ENCODE results near the gene LATS2.

Gene LATS2

DNA sequence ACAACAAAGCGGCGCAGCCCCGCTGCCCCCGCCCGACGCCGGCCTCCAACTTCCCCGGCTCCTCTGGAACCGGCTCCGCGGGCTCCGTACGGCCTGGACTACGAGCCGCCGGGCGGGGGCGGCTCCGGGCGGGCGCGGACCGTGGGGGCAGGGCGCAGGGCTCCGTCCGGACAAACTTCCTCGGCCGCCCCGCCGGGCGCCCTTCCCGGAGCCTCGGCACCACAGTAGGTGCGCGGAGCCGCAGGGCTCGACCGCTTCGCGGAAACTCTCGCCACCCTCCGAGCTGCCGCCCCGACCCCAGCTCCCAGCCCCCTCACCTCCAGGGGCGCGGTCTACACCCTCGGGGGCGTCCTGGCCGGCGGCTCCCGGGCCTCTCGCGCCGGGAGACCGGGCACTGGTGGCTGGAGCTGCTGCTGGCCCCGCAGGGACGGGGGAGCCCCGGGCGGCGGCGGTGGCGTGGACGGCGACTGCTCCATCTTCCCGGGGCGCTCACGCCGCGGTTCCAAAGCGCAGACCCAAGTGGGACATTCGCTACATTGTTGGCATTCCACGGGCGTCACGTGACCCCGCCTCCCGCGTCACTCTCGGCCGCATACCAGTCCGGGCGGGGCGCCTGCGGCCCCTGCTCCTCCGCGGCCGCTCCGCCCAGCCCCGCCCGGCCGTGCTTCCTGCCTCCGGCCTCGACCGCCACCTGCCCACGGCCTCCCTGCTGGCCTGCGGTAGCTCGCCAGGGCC, at the start of gene LATS2:
TSS of gene LATS2 (minus strand) at position 558 of the 735 bp plus-strand sequence. CDS start 15,560 bp downstream, outside the sequence.
- DNase-seq (ENCODE audit: low read depth in 1 of 2, low spot score in 1 of 2) = no peak

DNA sequence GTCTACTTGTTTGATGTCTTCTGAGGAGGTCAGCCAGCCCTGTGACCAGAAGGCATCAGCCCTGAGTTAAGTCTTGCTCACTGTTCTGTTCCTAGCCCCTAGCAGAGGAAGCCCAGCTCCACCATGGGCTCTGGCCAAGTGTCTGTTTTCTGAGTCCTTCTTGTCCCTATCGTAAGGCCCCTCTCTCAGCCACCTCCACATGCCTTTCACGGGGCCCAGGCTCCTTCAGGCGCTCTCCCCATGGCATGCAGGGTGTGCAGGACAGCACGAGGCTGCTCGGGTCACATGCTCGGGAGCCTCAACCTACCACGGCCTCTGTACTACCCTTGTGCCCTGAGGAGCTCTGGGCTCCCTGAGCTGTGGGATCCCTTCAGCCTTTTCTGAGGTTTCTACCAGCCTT, 47.8 kb upstream of the LATS2 start:
- DNase-seq (ENCODE audit: low read depth in 1 of 2, low spot score in 1 of 2) = no peak

DNA sequence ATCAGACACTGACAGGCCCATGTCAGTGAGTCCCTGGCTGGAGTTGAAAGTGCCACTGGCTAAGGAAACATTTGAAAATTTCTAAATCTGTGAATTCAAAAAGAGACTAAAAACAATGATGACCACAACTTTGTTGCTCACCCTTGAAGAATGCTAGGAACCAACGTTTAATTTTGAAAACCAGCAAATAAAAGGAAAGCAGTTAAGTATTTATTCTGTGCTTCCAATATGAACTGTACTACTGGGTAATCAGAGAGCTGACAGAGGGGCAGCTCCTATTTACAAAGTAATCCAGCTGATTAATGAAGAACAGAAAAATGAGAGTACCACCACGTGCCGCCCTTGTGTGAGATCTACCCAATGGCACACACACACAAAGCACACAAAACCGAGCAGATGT, 44.7 kb upstream of the LATS2 start:
- no peak for DNase-seq (ENCODE audit: low read depth in 1 of 2, low spot score in 1 of 2)

DNA sequence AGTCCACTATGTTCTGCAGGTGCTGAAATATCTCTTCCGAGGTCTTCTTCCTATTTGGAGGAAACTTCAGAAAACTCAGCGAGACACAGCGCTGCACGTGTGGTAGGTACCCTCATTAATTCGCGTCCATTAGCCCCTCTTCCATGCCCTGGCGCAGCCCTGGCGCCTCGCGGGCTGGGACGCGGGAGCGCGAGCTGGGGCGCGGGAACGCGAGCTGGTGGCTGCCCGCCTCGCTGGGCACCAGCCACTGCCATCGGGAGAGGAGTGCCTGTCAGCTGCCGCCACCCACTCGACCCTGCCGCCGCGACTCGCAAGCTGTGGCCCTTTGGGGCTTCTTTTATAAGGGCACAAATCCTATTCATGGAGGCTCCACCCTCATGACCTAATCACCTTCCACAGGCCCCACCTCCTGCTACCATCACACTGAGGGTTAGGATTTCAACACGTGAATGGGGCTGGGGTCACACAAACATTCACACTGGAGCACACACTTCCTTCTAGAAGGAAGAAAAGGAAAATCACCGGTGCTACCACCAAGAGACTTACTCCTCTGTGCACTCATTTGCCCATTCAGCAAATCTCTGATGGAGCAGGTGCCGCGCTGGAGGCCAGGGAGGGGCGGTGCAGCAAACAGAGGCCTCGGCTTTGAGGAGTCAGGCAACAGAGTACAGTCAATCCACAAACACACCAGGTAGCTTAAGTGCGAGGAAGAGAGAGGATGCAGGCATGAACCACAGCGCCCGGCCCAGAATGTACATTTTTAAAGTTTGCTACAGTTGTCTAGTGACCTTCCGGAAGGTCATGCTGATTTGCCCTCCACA, 43.0 kb upstream of the LATS2 start:
- no peak for DNase-seq (ENCODE audit: low read depth in 1 of 2, low spot score in 1 of 2)

DNA sequence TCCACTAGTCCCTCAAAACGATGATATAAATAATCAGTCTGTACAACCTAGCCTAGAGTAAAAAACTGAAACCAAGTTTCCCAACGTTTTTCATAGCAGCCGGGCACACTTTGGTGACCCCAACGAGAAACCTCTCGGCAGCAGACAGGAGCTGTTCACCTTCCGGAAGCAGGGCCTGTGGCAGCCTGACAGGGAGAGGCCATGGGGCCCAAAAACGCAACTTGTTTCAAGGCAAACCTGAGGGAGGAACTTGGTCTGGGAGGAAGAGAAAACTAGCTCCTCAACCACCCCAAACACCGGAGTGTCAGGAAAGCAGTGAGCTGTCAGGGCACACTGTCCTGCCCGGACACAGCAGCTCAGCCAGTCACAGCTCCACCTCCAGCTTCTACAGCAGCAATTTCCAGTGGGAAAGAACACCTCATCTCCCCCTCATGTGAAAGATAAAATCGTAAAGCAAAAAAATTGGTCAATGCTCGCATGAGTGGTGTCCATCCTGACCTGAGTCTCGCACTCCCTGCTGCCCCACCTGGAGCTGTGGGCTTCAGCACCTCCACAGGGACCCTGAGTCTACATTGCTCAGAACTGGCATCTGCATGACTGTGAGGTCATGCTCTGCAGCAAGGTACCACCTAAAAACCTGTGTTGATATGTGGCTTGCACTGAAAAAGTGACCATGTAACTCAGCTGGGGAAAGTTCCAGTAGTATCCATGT, 40.6 kb upstream of the LATS2 start:
- DNase-seq (ENCODE audit: low read depth in 1 of 2, low spot score in 1 of 2) = no peak

DNA sequence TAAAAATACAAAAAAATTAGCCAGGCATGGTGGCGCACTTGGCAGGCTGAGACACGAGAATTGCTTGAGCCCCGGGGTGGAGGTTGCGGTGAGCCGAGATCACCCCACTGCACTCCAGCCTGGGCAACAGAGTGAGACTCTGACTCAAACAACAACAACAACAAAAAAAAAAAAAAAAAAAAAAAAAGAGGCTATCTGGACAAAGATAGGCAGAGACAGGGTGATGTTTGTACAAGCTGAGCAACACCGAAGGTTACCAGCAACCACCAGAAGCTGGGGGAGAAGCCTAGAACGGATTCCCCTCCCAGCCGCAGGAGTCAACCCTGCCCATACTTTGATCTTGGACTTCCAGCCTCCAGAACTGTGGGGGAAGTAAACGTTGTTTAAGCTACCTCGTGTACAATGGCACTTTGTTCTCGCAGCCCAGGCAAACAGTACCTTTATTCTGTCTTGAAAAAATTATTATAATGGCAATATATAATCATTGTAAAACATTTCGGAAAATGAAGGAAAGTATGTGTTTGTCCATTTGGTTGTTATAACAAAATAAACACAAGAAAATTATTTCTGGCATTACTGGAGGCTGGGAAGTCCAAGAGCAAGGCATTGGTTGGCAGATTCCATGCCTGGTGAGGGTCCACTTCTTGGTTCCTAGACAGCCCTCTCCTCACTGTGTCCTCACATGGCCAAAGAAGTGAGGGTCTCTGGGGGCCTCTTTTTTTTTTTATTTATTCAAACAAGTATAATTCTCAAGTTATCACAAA, 39.8 kb upstream of the LATS2 start:
- DNase-seq (ENCODE audit: low read depth in 1 of 2, low spot score in 1 of 2) = no peak

DNA sequence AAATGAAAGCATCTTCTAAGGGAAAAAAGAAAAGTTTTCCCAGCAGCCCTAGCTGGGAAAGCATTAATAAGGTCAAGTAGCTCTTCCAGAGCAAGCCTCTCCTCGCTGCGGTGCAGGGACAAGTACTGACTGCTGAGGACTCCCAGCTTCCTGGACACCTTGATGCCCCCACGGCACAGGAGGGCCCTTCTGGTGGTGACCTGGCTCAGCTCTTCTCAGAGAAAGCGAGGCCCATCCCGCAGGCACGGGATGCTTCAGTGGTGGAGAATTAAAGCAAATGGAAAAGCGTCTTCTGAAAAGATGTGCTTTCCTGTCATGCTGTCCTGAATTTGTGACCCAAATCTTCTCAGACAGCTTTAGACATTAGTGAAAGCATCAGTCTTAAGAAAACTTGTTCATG, 38.8 kb upstream of the LATS2 start:
- no peak for DNase-seq (ENCODE audit: low read depth in 1 of 2, low spot score in 1 of 2)

DNA sequence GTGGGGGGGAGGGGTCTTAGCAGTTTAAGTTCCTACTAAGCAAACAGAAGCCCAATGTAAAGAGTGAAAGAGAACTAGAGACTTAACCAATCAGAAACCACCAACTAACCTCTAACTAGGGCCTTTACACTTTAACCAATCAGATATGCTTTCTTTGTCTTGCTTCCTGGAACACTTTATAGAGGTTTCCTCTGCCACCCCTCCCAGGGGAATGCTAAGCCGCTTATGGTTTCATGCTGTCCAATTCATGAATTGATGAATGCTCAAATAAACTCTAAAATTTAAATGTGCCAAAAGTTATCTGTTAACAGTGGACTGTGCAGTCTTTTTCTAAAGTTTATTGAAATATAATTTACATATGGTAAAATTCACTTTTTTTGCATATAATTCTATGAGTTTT, 33.9 kb upstream of the LATS2 start:
- DNase-seq (ENCODE audit: low read depth in 1 of 2, low spot score in 1 of 2) = no peak

DNA sequence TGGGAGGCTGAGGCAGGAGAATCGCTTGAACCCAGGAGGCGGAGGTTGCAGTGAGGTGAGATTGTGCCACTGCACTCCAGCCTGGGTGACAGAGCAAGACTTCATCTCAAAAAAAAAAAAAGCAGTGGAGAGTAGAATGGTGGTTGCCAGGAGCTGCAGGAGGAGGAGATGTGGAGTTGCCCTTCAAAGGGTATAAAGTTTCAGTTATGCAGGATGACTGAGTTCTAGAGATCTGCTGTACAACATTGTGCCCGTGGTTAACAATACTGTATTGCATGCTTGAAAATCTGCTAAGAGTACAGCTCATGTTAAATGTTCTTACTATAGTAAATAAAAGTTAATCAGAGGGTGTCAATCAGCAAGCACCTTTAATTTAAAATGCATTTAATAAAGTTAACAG, 28.4 kb upstream of the LATS2 start:
- DNase-seq (ENCODE audit: low read depth in 1 of 2, low spot score in 1 of 2) = no peak

DNA sequence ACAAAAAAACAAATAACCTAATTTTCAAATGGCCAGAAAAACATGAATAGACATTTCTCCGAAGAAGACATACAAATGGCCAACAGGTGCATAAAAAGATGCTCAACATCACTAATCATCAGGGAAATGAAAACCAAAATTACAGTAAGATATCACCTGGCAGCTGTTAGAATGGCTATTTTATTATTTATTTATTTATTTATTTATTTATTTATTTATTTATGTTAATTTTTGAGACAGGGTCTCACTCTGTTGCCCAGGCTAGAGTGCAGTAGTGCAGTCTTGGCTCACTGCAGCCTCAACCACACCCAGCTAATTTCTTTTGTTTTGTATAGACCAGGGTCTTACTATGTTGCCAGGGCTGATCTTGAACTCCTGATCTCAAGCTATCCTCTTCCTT, 27.1 kb upstream of the LATS2 start:
- no peak for DNase-seq (ENCODE audit: low read depth in 1 of 2, low spot score in 1 of 2)

DNA sequence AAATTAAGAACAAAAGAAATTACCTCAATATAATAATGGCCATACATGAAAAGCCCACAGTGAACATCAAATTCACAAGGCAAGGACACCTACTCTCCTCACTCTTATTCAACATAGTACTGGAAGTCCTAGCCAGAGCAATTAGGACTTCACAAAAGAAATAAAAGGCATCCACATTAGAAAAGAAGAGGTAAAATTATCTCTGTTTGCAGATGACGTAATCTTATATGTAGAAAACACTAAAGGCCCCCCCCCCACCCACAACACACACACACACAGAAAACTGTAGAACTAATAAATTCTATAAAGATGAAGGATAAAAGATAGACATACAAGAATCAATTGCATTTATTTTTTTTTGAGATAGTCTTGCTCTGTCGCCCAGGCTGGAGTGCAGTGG, 25.5 kb upstream of the LATS2 start:
- DNase-seq (ENCODE audit: low read depth in 1 of 2, low spot score in 1 of 2) = no peak

DNA sequence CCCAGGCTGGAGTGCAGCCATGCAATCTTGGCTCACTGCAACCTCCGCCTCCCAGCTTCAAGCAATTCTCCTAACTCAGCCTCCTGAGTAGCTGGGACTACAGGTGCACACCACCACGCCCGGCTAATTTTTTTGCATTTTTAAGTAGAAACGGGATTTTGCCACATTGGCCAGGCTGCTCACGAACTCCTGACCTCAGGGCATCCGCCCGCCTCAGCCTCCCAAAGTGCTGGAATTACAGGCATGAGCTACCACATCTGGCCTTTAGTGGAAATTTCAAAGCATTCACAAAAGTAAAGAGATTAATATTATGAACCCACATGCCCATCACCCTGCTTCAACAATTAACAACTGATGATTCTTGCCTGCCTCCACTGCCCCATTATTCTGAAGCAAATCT, 20.5 kb upstream of the LATS2 start:
- no peak for DNase-seq (ENCODE audit: low read depth in 1 of 2, low spot score in 1 of 2)

DNA sequence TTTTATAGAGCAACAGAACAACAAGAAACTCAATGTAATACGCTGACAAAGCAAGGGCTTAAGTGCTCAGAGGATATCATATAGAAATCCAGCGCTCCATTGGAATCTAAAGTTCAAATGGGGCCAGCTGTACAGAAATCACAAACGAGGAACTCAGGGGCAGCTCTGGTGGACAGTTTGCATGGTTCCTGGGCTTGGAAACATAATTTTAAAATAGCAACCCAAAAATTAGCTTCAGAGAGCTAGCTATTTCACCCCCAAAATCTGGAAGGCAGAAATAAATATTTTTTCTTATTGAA, 19.2 kb upstream of the LATS2 start:
- no peak for DNase-seq (ENCODE audit: low read depth in 1 of 2, low spot score in 1 of 2)

DNA sequence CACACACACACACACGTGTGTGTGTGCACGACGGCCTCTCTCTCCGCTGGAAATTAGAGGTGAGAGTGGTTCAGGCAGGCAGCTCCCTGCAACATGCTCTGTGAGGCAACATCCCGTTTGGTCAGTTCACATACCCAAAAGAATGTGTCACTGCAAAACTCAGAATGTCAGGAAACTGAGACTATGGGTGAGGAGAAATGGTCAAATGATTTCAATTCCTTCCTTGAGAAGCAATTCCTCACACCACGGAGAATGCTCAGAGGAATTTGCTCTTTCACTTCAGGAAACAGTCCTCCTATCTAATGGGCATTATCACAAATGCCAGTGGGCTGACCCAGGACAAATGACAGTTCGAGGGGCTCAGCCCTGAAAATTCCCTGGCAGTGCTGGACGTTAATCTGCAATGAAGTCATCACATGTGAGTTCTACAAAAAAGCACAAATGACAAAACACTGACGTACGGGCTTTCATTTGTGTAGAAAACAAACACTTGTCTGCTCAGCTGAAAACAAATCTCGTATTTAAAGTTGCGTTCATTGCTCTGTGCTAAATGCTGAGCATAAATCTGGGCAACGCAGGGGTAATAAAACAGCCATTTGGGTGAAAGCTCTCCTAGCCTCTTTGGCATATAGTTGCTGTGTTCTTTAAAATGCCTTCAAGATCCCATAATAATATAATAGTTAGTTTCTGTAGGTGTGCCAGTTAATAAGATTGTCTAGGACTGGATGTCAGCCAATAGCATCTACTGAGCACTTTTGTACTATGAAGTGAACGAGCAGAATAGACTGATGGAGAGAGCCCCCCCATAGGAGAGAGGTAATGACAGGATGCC, 18.6 kb upstream of the LATS2 start:
- DNase-seq (ENCODE audit: low read depth in 1 of 2, low spot score in 1 of 2) = no peak

DNA sequence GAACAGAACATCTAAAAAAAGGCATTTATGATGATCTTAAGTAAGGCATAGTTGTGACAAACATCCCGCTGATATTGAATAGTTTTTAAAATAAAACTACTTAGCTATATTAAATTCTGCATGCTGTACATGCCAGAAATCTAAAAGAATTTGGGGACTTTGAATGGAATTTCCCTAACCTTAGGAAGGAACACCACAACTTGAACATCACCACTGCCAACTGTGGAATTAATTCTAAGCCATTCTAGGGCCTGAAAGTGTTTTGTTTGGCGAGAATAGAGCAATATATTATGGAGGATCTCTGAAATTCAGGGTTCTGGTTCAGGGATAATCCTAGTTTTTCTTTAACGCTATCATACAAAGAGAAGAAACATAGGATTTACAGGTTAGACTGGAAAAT, 17.8 kb upstream of the LATS2 start:
- no peak for DNase-seq (ENCODE audit: low read depth in 1 of 2, low spot score in 1 of 2)

DNA sequence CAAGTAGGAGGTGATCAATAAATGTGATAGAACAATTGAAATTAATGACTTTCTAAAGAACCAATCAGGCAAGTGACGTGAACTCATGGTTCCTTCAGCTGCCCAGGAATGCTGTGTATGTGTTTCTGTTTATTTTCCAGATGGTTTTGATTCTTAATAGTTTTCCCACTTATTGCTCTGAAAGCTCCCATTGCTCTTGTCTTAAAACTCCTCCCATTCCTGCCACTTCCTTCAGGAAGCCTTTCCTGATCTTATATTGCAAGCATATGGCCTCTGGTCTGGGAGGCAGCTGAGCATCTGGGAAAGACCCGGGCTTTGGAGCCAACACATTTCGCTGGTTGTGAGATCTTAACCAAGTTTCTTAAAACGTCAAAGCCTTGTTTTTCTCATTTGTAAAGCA, 17.1 kb upstream of the LATS2 start:
- DNase-seq (ENCODE audit: low read depth in 1 of 2, low spot score in 1 of 2) = no peak

DNA sequence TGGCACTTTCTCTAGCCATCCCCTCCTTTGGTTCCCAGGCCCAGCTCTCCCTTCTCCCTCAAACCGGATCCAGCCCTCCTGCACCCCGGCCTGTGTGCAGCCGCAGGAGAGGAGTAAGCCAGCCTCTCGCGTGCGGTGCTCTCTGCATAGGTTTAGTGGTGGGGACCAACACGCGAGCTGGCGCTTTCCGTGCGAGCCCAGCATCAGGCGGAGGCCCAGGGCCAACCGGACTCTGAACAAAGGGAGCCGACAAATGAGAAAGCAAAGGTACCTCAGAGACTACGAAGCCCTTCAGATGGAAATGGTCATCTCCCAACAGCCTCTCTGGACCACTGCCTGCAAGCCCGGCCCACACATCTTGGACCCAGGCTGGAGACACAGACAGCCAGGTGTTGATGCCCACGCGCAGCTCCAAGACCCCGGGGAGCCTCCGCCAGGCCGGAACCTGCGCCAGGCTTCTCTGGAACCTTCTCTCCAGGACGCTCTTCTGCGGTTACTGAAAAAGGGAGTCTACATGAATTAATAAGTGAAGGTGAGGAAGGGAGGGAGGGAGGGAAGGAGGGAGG, 16.5 kb upstream of the LATS2 start:
- no peak for DNase-seq (ENCODE audit: low read depth in 1 of 2, low spot score in 1 of 2)

DNA sequence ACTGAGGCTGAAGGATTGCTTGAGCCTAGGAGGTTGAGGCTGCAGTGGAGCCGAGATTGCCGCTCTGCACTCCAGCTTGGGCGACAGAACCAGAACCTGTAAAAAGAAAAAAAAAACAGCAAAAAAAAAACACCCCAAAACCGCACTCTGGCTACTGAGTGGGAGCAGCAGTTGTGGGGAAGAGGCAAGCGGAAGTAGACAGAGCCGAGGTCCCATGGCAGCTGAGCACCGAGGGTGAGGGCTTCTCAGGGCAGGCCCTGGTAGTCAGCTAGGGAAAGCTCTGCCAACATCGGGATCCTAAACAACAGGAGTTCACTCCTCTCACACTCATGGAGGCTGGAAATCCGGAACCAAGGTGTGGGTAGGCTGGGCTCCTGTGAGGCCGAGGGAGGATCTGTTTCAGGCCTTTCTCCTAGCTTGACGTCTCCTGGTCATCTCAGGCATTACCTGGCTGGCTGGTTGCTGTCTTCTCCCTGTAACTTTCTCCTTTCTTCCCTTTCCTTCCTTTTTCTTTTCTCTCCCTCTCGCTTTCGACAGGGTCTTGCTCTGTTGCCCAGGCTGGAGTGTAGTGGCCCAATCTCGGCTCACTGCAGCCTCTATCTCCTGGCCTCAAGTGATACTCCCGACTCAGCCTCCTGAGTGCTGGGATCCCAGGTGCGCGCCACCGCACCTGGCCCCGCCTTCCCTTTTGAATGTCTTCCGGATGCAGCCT, 15.8 kb upstream of the LATS2 start:
- DNase-seq (ENCODE audit: low read depth in 1 of 2, low spot score in 1 of 2) = no peak

DNA sequence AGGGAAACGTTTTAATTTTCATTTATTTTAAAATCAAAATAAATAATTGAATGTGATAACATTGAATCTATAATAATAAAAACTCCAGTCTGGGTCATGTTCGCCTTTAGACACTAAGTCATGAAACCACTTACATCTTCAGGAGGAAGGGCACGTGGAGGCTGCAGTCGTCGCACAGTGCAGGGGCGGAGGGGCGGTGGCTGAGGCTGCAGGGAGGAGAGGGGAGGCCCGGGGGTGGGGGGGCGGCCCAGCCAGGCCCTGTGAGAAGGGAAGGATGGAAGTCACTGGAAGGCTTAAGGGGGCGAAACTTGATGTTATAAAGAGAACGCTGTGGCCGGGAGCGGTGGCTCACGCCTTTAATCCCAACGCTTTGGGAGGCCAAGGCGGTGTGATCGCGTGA, 14.9 kb upstream of the LATS2 start:
- no peak for DNase-seq (ENCODE audit: low read depth in 1 of 2, low spot score in 1 of 2)

Data from activated CD4-positive, alpha-beta T cell treated with anti-CD3 and anti-CD28 coated beads, Interleukin-2, amount 50 U/mL, for 24 hours (primary cell).